ENCODE measurements around the gene GPA33. TPM values are rescaled to one million over a fixed set of nuclear protein-coding genes. Genes with fewer than 3 reads are reported as not detected.

GPA33 gene
- total and polyA plus RNA-seq, 5 experiments from 2014 or later: 8.0 to 14.0 (median 10.0) TPM

DNA sequence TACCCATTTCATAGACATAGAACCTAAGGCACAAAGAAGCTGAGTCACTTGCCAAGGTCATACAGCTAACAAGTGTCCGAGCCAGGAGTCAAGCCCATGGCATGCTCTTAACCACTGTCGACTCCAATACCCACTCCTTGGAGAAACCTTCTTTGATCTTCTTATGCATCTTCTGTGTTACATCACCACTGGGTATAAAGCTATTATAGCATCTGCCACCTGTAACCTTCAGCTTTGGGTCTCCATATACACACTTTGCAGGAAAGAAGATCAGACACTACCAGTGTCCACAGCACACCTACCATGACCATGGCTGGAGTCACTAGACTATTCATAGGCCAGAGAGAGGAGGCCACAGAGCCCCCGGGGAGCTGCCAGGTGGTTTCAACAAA lies 29.1 kb downstream of the GPA33 start:
- POLR2A ChIA-PET: interaction anchor here (0.7 to 2.6 kb wide), 2 partner anchors 107 to 151 kb away, joined by 3 to 10 read pairs; no protein-coding TSS in a partner anchor
- no peak overlapping the region for H3K27ac Mint-ChIP-seq
- no peak for DNase-seq
- no peak for ATAC-seq
- H3K4me1 Mint-ChIP-seq: peaks cover 0 to 11% (median 4%) of the 10 kb centered on the region in 4 donors
- H3K4me3 Mint-ChIP-seq: no peak overlapping the region
- H3K9me3 Mint-ChIP-seq: no peaks in the 10 kb centered on the region
- no peaks in the 10 kb centered on the region for H3K36me3 Mint-ChIP-seq
- H3K27me3 Mint-ChIP-seq: no peaks in the 10 kb centered on the region

DNA sequence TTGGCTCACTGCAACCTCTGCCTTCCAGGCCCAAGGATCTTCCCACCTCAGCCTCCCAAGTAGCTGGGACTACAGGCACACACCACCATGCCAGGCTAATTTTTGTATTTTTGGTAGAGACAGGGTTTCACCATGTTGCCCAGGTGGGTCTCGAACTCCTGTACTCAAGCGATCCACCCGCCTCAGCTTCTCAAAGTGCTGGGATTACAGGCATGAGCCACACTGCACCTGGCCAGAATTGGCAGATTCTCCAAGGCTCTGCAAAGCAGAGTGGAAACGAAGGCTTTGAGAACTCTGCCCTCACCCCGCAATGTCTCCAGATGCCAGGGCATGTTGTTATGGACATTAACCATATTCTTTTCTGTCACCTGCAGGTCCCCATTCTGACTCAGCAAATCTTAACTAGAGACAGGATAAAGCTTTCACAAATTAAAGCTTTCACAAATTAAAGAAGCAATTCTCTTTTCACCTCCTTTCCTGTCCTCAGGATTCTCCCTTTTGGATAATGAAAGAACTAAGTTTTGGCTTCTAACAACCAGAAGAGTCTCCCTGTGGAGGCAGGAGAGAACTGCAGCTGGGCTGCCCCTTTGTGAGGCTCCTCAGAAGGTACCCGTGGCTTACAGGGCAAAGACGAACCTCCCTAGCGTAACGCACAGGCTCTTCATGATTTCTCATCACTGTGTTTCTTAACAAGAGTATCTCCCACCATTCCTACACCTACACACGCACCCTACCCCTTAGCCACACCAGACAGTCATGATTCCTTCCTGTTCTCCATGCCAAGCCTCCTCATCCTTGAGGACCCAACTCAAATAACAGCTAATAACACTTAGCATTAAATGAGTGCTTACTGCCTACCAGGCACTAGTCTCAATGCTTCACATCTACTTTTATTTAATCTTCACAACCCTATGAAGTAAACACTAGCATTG lies 29.8 kb downstream of the GPA33 start:
- DNase-seq (no peak), ATAC-seq (no peak)
- Mint-ChIP-seq H3K9me3 (no peaks in the 10 kb centered on the region), H3K4me3 (no peak overlapping the region), H3K27me3 (no peaks in the 10 kb centered on the region), H3K36me3 (no peaks in the 10 kb centered on the region), H3K4me1 (peaks cover 0 to 11% (median 4%) of the 10 kb centered on the region in 4 donors), H3K27ac (peak overlapping the region in 2 of 10 donors; percentile 48 to 60)
- POLR2A ChIA-PET: interaction anchor here (0.7 to 2.6 kb wide), 3 partner anchors 107 to 181 kb away, joined by 3 to 10 read pairs (median 3); no protein-coding TSS in a partner anchor

DNA sequence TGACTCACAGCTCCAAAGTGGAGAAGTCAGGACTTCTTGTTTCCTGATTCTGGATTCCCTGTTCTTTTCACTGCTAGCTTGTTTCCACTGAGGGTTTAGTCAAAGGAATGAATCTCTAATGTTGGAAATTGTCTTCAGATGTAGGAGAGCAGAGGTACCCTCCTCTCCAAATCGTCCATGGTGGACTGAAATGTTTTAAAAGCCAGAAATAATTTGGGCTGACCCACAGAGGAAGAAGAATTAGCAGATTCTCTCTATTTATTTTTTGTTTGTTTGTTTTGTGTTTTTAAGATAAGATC lies 30.4 kb downstream of the GPA33 start:
- POLR2A ChIA-PET: interaction anchor here (1.0 to 2.6 kb wide), 3 partner anchors 149 to 180 kb away, joined by 3 to 10 read pairs (median 3); no protein-coding TSS in a partner anchor
- Mint-ChIP-seq H3K27me3 (no peaks in the 10 kb centered on the region), H3K4me3 (no peak overlapping the region), H3K36me3 (no peaks in the 10 kb centered on the region), H3K4me1 (peaks cover 0 to 11% (median 4%) of the 10 kb centered on the region in 4 donors), H3K27ac (no peak overlapping the region), H3K9me3 (no peaks in the 10 kb centered on the region)
- DNase-seq (no peak), ATAC-seq (no peak)

DNA sequence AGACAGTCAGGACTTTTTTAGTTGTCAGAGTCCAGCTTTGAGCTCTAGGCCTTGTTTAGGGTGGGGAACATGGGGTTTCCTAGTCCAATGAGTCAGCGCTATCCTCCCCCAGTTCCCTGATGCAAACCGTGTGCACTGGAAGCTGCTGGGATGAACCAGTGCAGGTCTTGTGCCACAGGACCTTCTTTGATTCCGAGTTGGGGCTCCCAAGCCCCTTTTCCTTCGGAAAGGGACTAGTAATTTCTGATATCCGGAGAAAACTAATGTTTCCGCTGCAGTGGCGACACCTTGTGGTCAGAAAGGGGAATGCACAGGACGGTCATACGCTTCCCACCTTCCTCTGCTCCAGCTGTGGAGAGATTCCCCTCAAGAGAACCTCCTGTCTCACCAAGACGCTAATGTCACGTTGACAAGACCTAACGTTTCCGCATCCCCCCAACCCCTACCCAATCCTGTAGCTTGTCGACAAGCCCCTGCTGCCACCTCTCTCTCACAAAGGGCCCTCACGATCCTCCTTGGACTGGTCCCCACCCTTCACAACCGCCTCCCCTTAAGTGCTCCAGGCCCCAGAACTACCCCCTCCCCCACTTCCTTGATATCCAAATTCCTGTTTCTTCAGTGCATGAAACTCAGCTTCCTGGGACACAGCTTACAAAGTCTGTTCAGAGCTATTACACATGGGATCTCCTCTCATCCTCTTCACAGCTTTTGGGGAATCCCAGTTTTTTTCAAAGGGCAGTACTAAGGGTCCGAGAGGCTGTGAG lies 30.9 kb downstream of the GPA33 start:
- Mint-ChIP-seq H3K9me3 (no peaks in the 10 kb centered on the region), H3K36me3 (peaks cover 0 to 2% (median 0%) of the 10 kb centered on the region in 3 donors), H3K27me3 (no peaks in the 10 kb centered on the region), H3K27ac (peak overlapping the region in 3 of 10 donors; percentile 6 to 55 (median 22)), H3K4me1 (peaks cover 0 to 11% (median 4%) of the 10 kb centered on the region in 4 donors), H3K4me3 (peak overlapping the region in 3 of 10 donors; percentile 33 to 60 (median 35))
- DNase-seq (peak; percentile 38 to 84 (median 65)), ATAC-seq (peak; percentile 53 to 68)
- POLR2A ChIA-PET: interaction anchor here (1.0 to 2.6 kb wide), 3 partner anchors 149 to 180 kb away, joined by 3 to 10 read pairs (median 3); no protein-coding TSS in a partner anchor

DNA sequence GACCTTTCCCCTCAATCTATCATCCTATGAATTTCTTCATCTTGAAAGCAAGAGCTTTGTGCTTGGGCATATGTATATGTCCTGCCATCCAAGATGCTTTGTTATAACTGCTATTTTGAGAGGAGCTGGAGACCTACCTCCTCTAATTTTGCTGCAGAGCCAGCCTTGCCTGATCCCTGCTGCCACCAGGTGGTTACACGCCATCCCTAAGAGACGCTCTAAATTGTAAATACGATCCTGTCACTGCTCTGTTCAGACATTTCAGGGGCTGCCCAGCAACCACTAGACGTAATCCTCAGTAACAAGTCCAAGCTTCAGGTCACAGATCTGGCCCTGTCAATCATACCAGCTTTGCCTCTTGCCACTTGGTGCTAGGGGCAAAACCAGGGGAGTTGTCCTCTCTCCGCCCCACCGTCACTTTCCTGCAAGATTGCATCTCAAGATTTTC lies 32.9 kb downstream of the GPA33 start:
- POLR2A ChIA-PET: interaction anchor here (1.1 kb wide), 1 partner anchor 147 kb away, joined by 3 read pairs; no protein-coding TSS in a partner anchor
- H3K27me3 Mint-ChIP-seq: no peaks in the 10 kb centered on the region
- peaks cover 0 to 7% (median 2%) of the 10 kb centered on the region in 3 donors for H3K36me3 Mint-ChIP-seq
- peak in 1 of 2 donors; percentile 42 for ATAC-seq
- no peak overlapping the region for H3K27ac Mint-ChIP-seq
- peaks cover 0 to 11% (median 4%) of the 10 kb centered on the region in 4 donors for H3K4me1 Mint-ChIP-seq
- no peaks in the 10 kb centered on the region for H3K9me3 Mint-ChIP-seq
- H3K4me3 Mint-ChIP-seq: no peak overlapping the region
- peak in 1 of 10 donors; percentile 10 for DNase-seq

DNA sequence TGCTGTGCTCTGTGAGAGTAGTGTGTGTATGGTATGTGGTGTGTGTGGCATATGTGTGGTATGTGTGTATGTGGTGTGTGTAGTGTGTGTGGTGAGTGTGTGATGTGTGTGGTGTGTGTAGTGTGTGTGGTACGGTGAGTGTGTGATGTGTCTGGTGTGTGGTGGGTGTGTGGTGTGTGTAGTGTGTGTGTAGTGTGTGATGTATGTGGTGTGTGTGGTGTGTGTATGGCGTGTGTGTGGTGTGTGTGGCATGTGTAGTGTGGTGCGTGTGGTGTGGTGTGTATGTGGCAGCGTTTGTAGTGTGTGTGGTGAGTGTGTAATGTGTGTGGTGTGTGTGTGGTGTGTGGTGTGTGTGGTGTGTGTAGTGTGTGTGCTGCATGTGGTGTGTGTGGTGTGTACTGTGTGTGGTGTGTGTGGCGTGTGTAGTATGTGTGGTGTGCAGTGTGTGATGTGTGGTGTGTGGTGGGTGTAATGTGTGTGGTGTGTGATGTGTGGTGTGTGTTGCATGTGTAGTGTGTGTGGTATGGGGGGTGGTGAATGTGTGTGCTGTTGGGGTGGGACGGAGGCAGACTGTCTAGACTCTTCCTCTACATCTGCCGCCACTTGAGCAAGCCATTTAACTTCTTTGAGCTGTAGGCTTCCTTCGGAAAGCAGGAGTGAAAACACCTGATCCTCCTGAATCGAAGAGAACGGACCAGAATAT lies 33.5 kb downstream of the GPA33 start:
- H3K27ac Mint-ChIP-seq: no peak overlapping the region
- H3K4me1 Mint-ChIP-seq: peaks cover 0 to 11% (median 4%) of the 10 kb centered on the region in 4 donors
- ATAC-seq: no peak
- POLR2A ChIA-PET: interaction anchor here (1.1 kb wide), 1 partner anchor 146 kb away, joined by 3 read pairs; no protein-coding TSS in a partner anchor
- peaks cover 0 to 7% (median 2%) of the 10 kb centered on the region in 3 donors for H3K36me3 Mint-ChIP-seq
- no peak for DNase-seq
- H3K9me3 Mint-ChIP-seq: no peaks in the 10 kb centered on the region
- H3K4me3 Mint-ChIP-seq: no peak overlapping the region
- H3K27me3 Mint-ChIP-seq: no peaks in the 10 kb centered on the region

DNA sequence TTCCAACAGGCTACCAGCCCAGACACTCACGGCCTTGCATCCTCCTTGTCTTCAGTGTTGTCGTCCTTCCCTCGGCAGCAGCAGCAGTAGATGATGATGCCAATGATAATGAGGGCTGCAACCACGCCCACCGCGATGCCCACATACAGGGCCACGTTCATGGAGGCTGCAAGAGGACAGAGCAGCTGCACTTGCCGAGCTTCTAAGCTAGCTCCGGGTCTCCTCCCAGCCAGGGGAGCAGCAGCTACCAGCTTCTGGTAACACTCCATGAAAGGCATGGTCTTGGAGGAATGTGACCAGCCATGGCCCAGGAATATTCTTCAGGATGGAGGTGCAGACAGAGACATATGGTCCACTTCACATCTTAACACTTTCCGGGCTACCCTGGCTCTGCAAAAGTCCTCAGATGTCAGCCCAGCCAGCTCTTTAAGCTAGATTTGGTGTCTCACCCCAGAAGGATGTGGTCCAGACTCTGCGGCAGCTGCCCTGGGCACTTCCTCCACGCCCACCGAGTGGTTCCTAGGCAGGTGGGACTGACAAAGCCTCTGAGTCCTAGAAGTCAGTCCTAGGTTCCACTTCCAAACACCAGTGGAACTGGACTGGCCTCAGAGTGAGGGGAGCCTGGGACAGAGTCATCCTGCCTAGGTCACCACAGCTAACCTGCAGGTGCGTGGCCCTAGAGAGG lies 35.1 kb downstream of the GPA33 start:
- Mint-ChIP-seq H3K9me3 (no peaks in the 10 kb centered on the region), H3K4me3 (no peak overlapping the region), H3K27ac (no peak overlapping the region), H3K27me3 (no peaks in the 10 kb centered on the region), H3K4me1 (peaks cover 0 to 11% (median 4%) of the 10 kb centered on the region in 4 donors), H3K36me3 (peaks cover 0 to 7% (median 2%) of the 10 kb centered on the region in 3 donors)
- POLR2A ChIA-PET: no interaction called here
- ATAC-seq: no peak
- DNase-seq: no peak

DNA sequence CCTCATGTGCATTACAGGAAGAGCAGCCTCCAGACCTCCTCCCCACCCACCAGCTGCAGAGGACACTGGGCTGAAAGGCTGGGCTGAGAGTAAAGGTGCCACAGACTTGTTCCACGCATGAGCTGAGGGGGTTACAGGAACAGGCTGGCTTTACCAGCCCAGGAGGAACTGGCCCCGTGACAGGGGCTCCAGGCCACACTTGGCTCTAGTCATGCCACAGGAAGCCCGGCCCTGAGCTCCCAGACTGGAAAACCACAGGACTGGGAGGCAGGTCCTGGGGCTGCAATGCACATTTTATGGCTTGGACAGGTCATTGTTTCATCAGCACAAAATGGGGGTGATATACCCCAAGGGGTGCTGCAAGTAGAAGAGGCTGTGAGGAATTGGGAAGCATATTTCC lies 35.6 kb downstream of the GPA33 start:
- Mint-ChIP-seq H3K27me3 (no peaks in the 10 kb centered on the region), H3K4me3 (no peak overlapping the region), H3K27ac (no peak overlapping the region), H3K9me3 (no peaks in the 10 kb centered on the region), H3K4me1 (peaks cover 0 to 9% (median 4%) of the 10 kb centered on the region in 4 donors), H3K36me3 (peaks cover 0 to 7% (median 2%) of the 10 kb centered on the region in 3 donors)
- POLR2A ChIA-PET: no interaction called here
- no peak for DNase-seq
- ATAC-seq: no peak

DNA sequence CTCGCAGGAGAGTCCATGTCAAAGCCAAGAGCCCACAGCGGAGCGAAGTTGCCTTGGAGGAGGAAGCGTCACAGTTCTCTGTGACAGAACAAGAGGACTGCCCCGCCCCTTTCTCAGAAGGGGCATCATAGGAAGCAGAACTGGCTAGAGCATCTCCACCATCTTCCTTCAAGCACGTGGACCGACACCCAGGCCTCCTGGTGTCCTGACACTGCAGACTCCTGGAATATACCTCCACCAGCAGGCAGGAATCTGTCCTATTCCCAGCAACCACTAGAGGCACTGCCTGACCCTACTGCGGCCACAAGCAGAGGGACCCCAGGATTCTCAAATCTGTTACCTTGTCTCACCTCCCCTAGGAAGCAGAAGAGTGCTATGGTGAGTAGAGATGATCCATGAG lies 37.8 kb downstream of the GPA33 start:
- H3K27me3 Mint-ChIP-seq: no peaks in the 10 kb centered on the region
- H3K36me3 Mint-ChIP-seq: peaks cover 0 to 7% (median 2%) of the 10 kb centered on the region in 3 donors
- H3K27ac Mint-ChIP-seq: no peak overlapping the region

DNA sequence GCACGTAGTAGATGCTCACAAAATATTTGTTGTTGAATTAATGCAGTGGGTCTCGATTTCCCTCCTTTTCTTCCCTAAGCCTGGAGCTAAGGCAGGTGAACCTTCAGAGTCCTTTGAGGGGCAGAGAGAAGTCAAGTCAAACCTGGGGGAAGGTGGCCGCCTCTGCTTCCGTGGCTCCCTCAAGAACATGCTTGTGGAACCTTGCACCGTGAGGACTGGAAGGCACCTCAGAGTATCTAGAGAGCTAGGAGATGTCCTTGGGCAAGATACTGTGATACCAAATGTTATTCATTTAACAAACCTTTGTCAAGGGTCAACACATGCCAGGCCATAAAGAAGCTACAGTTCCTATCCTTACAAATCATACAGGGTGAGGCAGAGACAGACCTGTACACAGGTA lies 38.3 kb downstream of the GPA33 start:
- Mint-ChIP-seq H3K27ac (no peak overlapping the region), H3K36me3 (peaks cover 0 to 7% (median 2%) of the 10 kb centered on the region in 3 donors), H3K4me3 (no peak overlapping the region), H3K9me3 (no peaks in the 10 kb centered on the region), H3K27me3 (no peaks in the 10 kb centered on the region), H3K4me1 (no peaks in the 10 kb centered on the region)
- no peak for ATAC-seq
- no peak for DNase-seq
- POLR2A ChIA-PET: no interaction called here

More for the DNA sequence above, 37.8 kb downstream of the GPA33 start:
- ATAC-seq: no peak
- H3K9me3 Mint-ChIP-seq: no peaks in the 10 kb centered on the region
- no peak overlapping the region for H3K4me3 Mint-ChIP-seq
- POLR2A ChIA-PET: no interaction called here
- no peaks in the 10 kb centered on the region for H3K4me1 Mint-ChIP-seq
- DNase-seq: no peak

DNA sequence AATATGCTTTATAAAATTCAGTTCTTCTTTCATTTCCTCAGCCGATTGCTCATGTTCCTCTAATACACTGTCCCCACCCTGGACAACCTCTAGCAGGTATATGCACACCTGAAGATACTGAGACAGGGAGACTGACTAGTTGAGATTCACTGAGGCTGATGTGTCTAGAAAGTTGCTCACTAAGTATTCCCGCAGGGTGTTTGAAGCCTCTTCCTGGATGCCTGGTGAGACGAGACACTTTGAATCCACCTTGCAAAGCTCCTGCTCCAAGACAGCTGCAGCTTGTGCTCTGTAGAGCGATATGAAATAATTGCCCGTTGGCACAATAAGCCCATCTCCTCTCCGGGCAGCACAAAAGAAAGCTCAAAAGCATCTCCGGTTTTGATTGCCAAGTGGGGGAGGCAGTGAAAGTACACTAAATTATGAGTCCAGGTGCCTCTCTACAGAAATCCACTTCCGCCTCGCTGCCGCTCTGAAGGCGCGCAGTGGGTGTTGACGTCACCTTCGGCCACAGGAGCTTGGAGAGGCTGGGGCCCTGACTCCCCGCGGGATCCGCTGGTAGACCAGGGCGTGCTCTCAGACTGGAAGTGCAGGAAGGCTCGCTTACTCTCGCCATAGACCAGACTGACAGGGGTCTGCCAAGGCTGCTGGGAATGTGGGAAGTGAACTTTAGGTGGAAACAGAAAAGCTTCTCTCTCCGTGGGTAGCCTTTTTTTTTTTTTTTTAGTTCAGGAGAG lies 46.3 kb downstream of the GPA33 start:
- no peaks in the 10 kb centered on the region for H3K36me3 Mint-ChIP-seq
- POLR2A ChIA-PET: interaction anchor here (0.6 to 0.7 kb wide), 4 partner anchors 15 to 437 kb away, joined by 3 to 5 read pairs (median 4); no protein-coding TSS in a partner anchor
- H3K4me1 Mint-ChIP-seq: peaks cover 11 to 20% (median 14%) of the 10 kb centered on the region in 4 donors
- peak; percentile 97 to 99 for ATAC-seq
- H3K27me3 Mint-ChIP-seq: peaks cover 0 to 8% (median 7%) of the 10 kb centered on the region in 5 donors
- DNase-seq: peak; percentile 38 to 81 (median 64)
- no peaks in the 10 kb centered on the region for H3K9me3 Mint-ChIP-seq
- H3K27ac Mint-ChIP-seq: peak overlapping the region; percentile 53 to 90 (median 86)
- peak overlapping the region; percentile 88 to 95 (median 91) for H3K4me3 Mint-ChIP-seq
